Fibroblast of the aortic adventitia (primary cell): ENCODE data around the gene ZMIZ1. TPM values are rescaled to one million over a fixed set of nuclear protein-coding genes. Genes with fewer than 3 reads are reported as not detected.

Source experiments
- DNase-seq: peaks from one replicate; pipeline ENCODE4 v3.0.0-alpha.2; 2010; ENCODE audit warnings: low read depth
- H3K4me3 ChIP-seq: 2 replicates; pipeline ENCODE4 v1.5.1; 2011; ENCODE audit warnings: low read depth, mild to moderate bottlenecking, control low read depth, low read length, moderate library complexity
- total RNA-seq: library from RNA; depleted of rRNA; stranded (reverse); fragments of >200 nt; gene quantifications from 2 replicates; pipeline ENCODE4 v1.2.3, GENCODE V29; 2012; ENCODE audit warnings: low replicate concordance
- TF ChIP-seq, protein P1 (sequence below): IDR thresholded peaks from 2 replicates; pipeline ENCODE4 v1.5.1; 2011; ENCODE audit warnings: mild to moderate bottlenecking, low read length, control low read depth, inconsistent platforms; ENCODE audit not compliant: insufficient read depth

The ZMIZ1 gene
- total RNA-seq, 1 donor, result 28.1 TPM

DNA sequence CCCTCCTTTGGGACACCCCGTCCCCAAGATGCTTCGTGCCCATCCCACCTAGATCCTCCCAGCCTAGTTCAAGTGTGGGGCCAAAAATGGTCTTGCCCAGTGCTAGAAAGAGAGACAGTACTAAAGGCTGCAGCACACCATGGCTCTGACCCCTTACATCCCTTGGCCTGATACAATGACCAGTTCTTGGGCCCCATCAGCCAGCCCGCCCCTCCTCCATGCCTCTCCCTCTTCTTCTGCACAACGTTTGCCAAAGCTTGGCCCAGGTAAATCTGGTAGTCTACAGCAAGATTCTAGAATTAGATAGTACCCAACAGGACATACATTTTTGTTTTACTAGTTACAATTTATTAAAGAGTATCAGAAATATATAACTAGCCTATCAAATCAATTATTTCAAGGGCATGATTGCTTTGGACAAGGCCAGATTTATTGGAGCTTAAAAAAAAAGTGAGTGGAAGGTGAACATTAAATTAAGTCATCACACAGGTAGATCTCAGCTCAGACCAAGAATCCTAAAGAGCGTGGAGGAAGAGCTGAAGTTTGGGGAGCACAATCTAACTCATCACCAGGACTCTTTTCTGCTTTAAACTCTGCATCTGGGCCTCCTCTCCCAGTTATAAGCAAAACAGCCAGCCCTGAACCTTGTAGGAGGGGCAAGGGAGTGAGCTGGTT is 69.8 kb downstream of the ZMIZ1 start:
- no peak for DNase-seq
- TF ChIP-seq, protein P1, sequence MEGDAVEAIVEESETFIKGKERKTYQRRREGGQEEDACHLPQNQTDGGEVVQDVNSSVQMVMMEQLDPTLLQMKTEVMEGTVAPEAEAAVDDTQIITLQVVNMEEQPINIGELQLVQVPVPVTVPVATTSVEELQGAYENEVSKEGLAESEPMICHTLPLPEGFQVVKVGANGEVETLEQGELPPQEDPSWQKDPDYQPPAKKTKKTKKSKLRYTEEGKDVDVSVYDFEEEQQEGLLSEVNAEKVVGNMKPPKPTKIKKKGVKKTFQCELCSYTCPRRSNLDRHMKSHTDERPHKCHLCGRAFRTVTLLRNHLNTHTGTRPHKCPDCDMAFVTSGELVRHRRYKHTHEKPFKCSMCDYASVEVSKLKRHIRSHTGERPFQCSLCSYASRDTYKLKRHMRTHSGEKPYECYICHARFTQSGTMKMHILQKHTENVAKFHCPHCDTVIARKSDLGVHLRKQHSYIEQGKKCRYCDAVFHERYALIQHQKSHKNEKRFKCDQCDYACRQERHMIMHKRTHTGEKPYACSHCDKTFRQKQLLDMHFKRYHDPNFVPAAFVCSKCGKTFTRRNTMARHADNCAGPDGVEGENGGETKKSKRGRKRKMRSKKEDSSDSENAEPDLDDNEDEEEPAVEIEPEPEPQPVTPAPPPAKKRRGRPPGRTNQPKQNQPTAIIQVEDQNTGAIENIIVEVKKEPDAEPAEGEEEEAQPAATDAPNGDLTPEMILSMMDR, result no peak

DNA sequence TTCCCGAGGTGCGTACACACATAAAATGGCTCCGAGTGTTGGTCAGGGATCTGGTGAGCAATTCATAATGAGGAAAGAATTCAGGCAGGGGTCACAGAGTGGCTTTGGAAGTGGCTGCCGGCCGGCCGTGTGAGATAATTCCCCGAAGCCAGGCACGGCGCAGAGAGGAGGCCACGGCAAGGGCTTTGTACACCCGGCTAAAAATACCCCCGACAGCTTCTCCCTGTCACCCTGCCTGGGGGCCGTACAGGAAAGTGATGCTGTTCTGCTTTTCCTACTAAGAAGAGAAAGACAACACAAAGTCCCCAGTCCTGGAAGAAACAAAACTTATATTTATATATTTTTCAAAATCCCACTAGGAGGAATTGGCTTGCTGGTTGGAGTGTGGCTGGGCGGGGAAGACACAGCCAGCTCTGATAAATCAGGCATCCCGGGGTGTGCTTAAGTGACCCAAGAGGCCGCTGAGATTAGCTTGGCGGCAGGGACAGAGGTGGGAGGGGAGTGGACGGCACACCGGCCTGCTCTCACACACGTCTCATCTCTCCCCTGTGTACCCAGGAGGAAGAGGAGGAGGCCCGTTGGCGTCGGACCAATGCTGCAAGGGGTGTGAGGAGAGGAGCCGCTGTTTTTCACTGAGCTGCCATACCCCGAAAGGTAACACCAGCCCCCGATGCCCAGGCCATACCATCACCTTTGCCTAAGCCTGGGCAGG is 70.5 kb downstream of the ZMIZ1 start:
- TF ChIP-seq, protein P1, result no peak
- H3K4me3 ChIP-seq, result no peak overlapping the region
- peak; percentile 92 for DNase-seq

More for the DNA sequence above, 69.8 kb downstream of the ZMIZ1 start:
- H3K4me3 ChIP-seq, result no peak overlapping the region

DNA sequence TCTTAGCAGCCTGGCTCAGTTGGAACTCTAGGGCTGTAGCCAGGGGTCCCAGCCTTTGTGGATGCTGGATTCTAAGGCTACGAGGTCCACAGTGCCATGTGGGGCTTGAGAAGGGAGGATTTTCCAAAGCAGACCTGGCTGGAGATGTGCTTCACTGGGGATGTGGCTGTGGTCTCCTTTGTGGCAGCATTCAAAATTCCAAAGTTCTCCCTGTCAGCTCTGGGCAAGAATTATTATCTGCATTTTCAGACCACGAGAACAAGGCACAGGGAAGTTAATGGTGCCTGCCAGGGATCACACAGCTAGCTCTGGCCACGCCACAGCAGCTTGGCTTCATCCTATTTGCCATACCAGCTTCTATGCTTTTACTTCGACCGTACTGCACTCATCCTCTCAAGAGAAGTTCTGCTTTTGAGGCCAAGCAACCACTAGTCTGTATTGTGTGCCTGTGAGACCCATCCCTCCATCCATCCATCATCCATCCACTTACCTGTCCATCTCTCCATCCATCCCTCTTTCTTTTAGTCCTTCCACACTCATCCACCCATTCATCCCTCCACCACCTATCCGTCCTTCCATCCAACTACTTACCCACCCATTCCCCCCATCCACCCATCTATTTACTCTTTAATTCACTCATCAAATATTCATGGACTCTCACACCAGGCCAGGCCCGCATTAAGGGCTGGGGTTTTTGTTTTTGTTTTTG is 71.5 kb downstream of the ZMIZ1 start:
- no peak for DNase-seq

DNA sequence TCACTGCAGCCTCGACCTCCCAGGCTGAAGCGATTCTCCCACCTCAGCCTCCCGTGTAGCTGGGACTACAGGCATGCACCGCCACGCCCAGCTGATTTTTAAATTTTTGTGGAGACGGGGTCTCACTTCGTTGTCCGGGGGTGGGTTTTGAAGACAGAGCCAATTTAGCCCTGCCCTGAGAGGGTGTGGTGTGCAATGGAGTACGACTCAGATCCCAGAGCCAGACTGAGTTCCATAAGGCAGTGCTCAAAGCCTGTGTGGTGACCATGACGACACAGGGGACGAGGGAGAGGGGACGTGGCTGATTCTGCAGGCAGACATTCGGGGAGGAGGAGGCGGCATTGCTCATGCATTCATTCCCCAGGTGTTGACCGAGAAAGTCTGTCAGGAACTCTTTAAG is 72.1 kb downstream of the ZMIZ1 start:
- no peak overlapping the region for H3K4me3 ChIP-seq
- DNase-seq, result no peak
- TF ChIP-seq, protein P1, result no peak

More for the DNA sequence above, 71.5 kb downstream of the ZMIZ1 start:
- TF ChIP-seq, protein P1, result no peak
- no peak overlapping the region for H3K4me3 ChIP-seq

DNA sequence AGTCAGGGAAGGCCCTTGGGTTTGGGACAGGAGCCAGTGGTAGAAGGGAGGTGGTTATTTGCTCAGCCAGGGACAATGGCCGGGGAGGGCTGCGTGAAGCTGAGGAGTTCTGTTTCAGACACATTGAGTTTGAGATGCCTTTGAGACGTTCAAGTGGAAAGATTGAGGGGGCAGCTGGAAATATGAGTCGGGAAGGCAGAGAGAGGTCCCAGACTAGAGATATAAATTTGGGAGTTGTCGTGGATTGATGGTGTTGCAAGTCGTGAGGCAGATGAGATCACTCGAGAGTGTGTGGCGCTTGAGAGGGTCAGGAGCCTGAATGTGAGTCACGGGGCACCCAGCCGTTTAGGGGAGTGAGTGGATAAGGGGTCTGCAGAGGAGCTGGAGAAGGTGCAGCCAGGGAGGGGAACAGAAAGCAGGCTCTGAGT is 73.3 kb downstream of the ZMIZ1 start:
- peak; percentile 79 for DNase-seq
- H3K4me3 ChIP-seq, result no peak overlapping the region
- TF ChIP-seq, protein P1, result no peak

DNA sequence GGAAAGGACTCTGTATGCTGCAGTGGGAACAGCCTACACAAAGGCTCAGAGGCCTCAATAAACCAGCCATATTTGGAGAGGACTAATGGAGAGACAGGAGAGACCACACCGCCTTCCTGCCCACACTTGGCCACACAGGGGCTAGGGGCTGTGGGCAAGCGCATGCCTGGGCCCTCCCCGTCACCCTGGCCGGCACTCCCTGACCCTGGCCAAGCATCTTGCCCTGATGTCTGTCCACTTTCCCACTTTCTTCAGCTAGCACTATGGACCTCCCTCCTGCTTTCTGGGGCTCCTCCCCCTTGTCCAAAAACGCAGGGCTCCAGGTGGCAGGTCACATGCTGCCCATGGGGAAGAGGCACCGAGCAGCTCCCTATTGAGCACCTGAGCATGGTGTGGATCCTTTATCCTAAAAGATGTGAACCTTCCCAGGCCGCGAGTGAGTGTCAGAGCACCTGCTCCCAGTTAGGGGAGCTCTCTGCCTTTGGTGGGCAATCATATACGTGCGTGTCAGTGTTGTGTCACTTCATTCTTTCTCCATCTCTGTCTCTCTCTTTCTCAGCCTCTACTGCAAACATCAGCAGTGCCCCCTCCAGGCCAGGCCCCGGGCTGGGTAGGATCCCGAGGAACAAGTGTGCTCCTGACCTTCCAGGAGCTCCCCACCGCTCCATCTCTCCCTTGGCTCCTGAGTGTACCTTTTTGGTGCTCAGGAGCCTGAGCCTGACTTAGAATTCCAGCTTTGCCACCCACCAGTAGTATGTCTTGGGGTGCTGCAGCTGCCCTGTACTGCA is 74.0 kb downstream of the ZMIZ1 start:
- DNase-seq, result no peak
- TF ChIP-seq, protein P1, result no peak
- H3K4me3 ChIP-seq, result no peak overlapping the region
